Endodermal cell (in vitro differentiated cells): ENCODE measurements around the gene BMP8B. TPM values are rescaled to one million over a fixed set of nuclear protein-coding genes. Genes with fewer than 3 reads are reported as not detected.

Experiments used
- DNase-seq: peaks from one replicate; pipeline ENCODE4 v3.0.0-alpha.2; 2017
- H3K27ac ChIP-seq: 2 replicates; pipeline ENCODE4 v1.5.1; 2013; ENCODE audit warnings: mild to moderate bottlenecking, low read depth, low read length, moderate library complexity
- H3K27me3 ChIP-seq: 2 replicates; pipeline ENCODE4 v1.6.1; 2013; ENCODE audit warnings: mild to moderate bottlenecking, low read length, moderate library complexity; ENCODE audit not compliant: insufficient read depth, control insufficient read depth, poor library complexity, severe bottlenecking
- H3K36me3 ChIP-seq: 2 replicates; pipeline ENCODE4 v1.7.0; 2013; ENCODE audit warnings: mild to moderate bottlenecking, low read length, moderate library complexity; ENCODE audit not compliant: control insufficient read depth, insufficient read depth
- H3K4me1 ChIP-seq: one replicate; pipeline ENCODE4 v1.7.0; 2013; ENCODE audit warnings: low read length; ENCODE audit not compliant: control insufficient read depth, insufficient read depth
- H3K4me3 ChIP-seq: 2 replicates; pipeline ENCODE4 v1.5.1; 2013; ENCODE audit warnings: mild to moderate bottlenecking, low read length, moderate library complexity
- H3K9ac ChIP-seq: 2 replicates; pipeline ENCODE4 v1.6.1; 2013; ENCODE audit warnings: mild to moderate bottlenecking, low read length, moderate library complexity; ENCODE audit not compliant: poor library complexity, severe bottlenecking; ENCODE audit errors: extremely low read depth
- H3K9me3 ChIP-seq: 2 replicates; pipeline ENCODE4 v1.6.1; 2013; ENCODE audit warnings: mild to moderate bottlenecking, low read length, moderate library complexity; ENCODE audit not compliant: control insufficient read depth
- H3K27ac Mint-ChIP-seq: 2 replicates; pipeline ENCODE4 v1.8.0; 2020; ENCODE audit warnings: mixed read lengths
- H3K27me3 Mint-ChIP-seq: 2 replicates; pipeline ENCODE4 v1.8.0; 2021; ENCODE audit warnings: mild to moderate bottlenecking, mixed read lengths; ENCODE audit not compliant: insufficient read depth
- H3K36me3 Mint-ChIP-seq: 2 replicates; pipeline ENCODE4 v1.8.0; 2020; ENCODE audit warnings: low read depth, mixed read lengths
- H3K4me1 Mint-ChIP-seq: 2 replicates; pipeline ENCODE4 v1.8.0; 2020; ENCODE audit warnings: mixed read lengths
- H3K4me3 Mint-ChIP-seq: 2 replicates; pipeline ENCODE4 v1.8.0; 2020; ENCODE audit warnings: mild to moderate bottlenecking, moderate library complexity, mixed read lengths
- H3K9me3 Mint-ChIP-seq: 2 replicates; pipeline ENCODE4 v1.8.0; 2020; ENCODE audit warnings: mild to moderate bottlenecking, mixed read lengths
- CTCF ChIP-seq: fragments of 200-600 bp; sonication (generic); conservative IDR thresholded peaks from 2 replicates; pipeline ENCODE4 v1.5.0; 2021; ENCODE audit warnings: antibody characterized with exemption, mild to moderate bottlenecking
- WGBS, 2 experiments: methylation state at CpG; one replicate each; pipeline versions ENCODE4 v1.1.5 to v1.1.7; 2013; ENCODE audit warnings: missing lambda C conversion rate in 2 of 2, mixed read lengths in 1 of 2; ENCODE audit not compliant: insufficient coverage in 1 of 2, insufficient read length in 1 of 2; 5-methylcytosine and 5-hydroxymethylcytosine counted together
- total RNA-seq, 2 donors: library from RNA; stranded (reverse); fragmentation: NEBNext Ultra II Directional in 1 of 2; extraction: Animal tissue kit (Norgen Biotek cat#: 25700) in 1 of 2; gene quantifications; 2 replicates in 1 of 2; 3 replicates in 1 of 2; pipeline ENCODE4 v1.2.1, GENCODE V29; 2021

The BMP8B gene
- total RNA-seq, 2 donors from 2014 or later, result 0.13 to 0.29 TPM

- Histone ChIP-seq H3K27ac (no peak overlapping the region), H3K9me3 (peaks cover 4% of the 10 kb centered on the region), H3K36me3 (no peaks in the 10 kb centered on the region), H3K9ac (no peak overlapping the region), H3K4me3 (no peak overlapping the region), H3K27me3 (no peaks in the 10 kb centered on the region), H3K4me1 (no peaks in the 10 kb centered on the region)
- WGBS, 2 experiments, result 86 to 100% methylated on average over 2 to 5 of the region's 8 CpGs
- Mint-ChIP-seq H3K4me3 (no peak overlapping the region), H3K27me3 (peaks cover 21% of the 10 kb centered on the region), H3K4me1 (no peaks in the 10 kb centered on the region), H3K27ac (no peak overlapping the region), H3K9me3 (peaks cover 20% of the 10 kb centered on the region), H3K36me3 (no peaks in the 10 kb centered on the region)
- DNase-seq, result no peak
- TF ChIP-seq CTCF, result no peak
Measured at GRCh38 chr1:39808784-39809517, 20.3 kb upstream of the BMP8B start.

GRCh38 chr1:39805385-39805784 lies 16.7 kb upstream of the BMP8B start:
- no peak overlapping the region for H3K27ac Mint-ChIP-seq
- Histone ChIP-seq H3K36me3 (no peaks in the 10 kb centered on the region), H3K27ac (no peak overlapping the region), H3K9me3 (peaks cover 4% of the 10 kb centered on the region), H3K9ac (no peak overlapping the region), H3K4me3 (no peak overlapping the region), H3K27me3 (no peaks in the 10 kb centered on the region), H3K4me1 (no peaks in the 10 kb centered on the region)
- TF ChIP-seq CTCF, result no peak
- H3K36me3 Mint-ChIP-seq, result no peaks in the 10 kb centered on the region
- H3K27me3 Mint-ChIP-seq, result peaks cover 23% of the 10 kb centered on the region
- DNase-seq, result no peak
- H3K9me3 Mint-ChIP-seq, result peaks cover 20% of the 10 kb centered on the region
- H3K4me1 Mint-ChIP-seq, result no peaks in the 10 kb centered on the region
- no peak overlapping the region for H3K4me3 Mint-ChIP-seq
- WGBS, 2 experiments, result 95 to 100% methylated on average over 1 to 2 of the region's 2 CpGs

GRCh38 chr1:39802496-39803260 lies 14.0 kb upstream of the BMP8B start:
- Mint-ChIP-seq H3K9me3 (peaks cover 15% of the 10 kb centered on the region), H3K4me1 (no peaks in the 10 kb centered on the region), H3K4me3 (no peak overlapping the region), H3K27ac (no peak overlapping the region), H3K27me3 (peaks cover 37% of the 10 kb centered on the region), H3K36me3 (no peaks in the 10 kb centered on the region)
- Histone ChIP-seq H3K36me3 (no peaks in the 10 kb centered on the region), H3K9me3 (peaks cover 4% of the 10 kb centered on the region), H3K27ac (no peak overlapping the region), H3K9ac (no peak overlapping the region), H3K4me1 (no peaks in the 10 kb centered on the region), H3K27me3 (no peaks in the 10 kb centered on the region), H3K4me3 (no peak overlapping the region)
- no peak for DNase-seq
- WGBS, 2 experiments, result 93 to 96% methylated on average over 12 to 14 of the region's 14 CpGs
- no peak for TF ChIP-seq CTCF
